Astrocyte (in vitro differentiated cells and primary cell): Measurements from ENCODE around the gene TMEM256. TPM values are rescaled to one million over a fixed set of nuclear protein-coding genes. Genes with fewer than 3 reads are reported as not detected.

Experiments used
- DNase-seq: peaks from one replicate; pipeline ENCODE4 v3.0.0-alpha.2; 2010; ENCODE audit warnings: low read depth
- FAIRE-seq: peaks from 2 replicates; lab custom pipeline; 2011; peaks lifted over from hg19 to GRCh38; lab: Jason Lieb, UNC
- H2AFZ ChIP-seq: 2 replicates; pipeline ENCODE4 v1.6.0; 2012; ENCODE audit warnings: low read depth, low read length, inconsistent platforms
- H3K27ac ChIP-seq: 2 replicates; pipeline ENCODE4 v1.5.1; 2011; ENCODE audit warnings: low read depth, low read length, inconsistent platforms
- H3K27me3 ChIP-seq: 2 replicates; pipeline ENCODE4 v1.6.0; 2011; ENCODE audit warnings: low read length, inconsistent platforms; ENCODE audit not compliant: insufficient read depth
- H3K36me3 ChIP-seq: 2 replicates; pipeline ENCODE4 v1.5.1; 2011; ENCODE audit warnings: low read length, inconsistent platforms; ENCODE audit not compliant: insufficient read depth
- H3K4me1 ChIP-seq: 2 replicates; pipeline ENCODE4 v1.5.1; 2011; ENCODE audit warnings: low read length, inconsistent platforms; ENCODE audit not compliant: insufficient read depth
- H3K4me2 ChIP-seq: 2 replicates; pipeline ENCODE4 v1.6.0; 2012; ENCODE audit warnings: low read length, inconsistent platforms
- H3K4me3 ChIP-seq: 2 replicates; pipeline ENCODE4 v1.5.1; 2011; ENCODE audit warnings: low read depth, mild to moderate bottlenecking, low read length, inconsistent platforms; ENCODE audit not compliant: insufficient read depth
- H3K79me2 ChIP-seq: 2 replicates; pipeline ENCODE4 v1.6.0; 2012; ENCODE audit warnings: mild to moderate bottlenecking, low read length, inconsistent platforms; ENCODE audit not compliant: insufficient read depth
- H3K9ac ChIP-seq: 2 replicates; pipeline ENCODE4 v1.6.0; 2012; ENCODE audit warnings: mild to moderate bottlenecking, low read length, inconsistent platforms
- H3K9me3 ChIP-seq: 2 replicates; pipeline ENCODE4 v1.5.1; 2012; ENCODE audit warnings: low read depth, mild to moderate bottlenecking, low read length, inconsistent platforms; ENCODE audit not compliant: insufficient read depth
- H4K20me1 ChIP-seq: 2 replicates; pipeline ENCODE4 v1.6.0; 2012; ENCODE audit warnings: low read length, inconsistent platforms; ENCODE audit not compliant: insufficient read depth
- H3K27ac Mint-ChIP-seq: one replicate; pipeline ENCODE4 v1.8.0; 2021; ENCODE audit warnings: mild to moderate bottlenecking, mixed read lengths; ENCODE audit not compliant: unreplicated experiment
- H3K27me3 Mint-ChIP-seq: one replicate; pipeline ENCODE4 v1.8.0; 2021; ENCODE audit warnings: low read depth, mixed read lengths; ENCODE audit not compliant: unreplicated experiment
- H3K36me3 Mint-ChIP-seq: one replicate; pipeline ENCODE4 v1.8.0; 2021; ENCODE audit warnings: low read depth, mixed read lengths; ENCODE audit not compliant: unreplicated experiment
- H3K4me1 Mint-ChIP-seq: one replicate; pipeline ENCODE4 v1.8.0; 2021; ENCODE audit warnings: low read depth, mixed read lengths; ENCODE audit not compliant: unreplicated experiment
- H3K4me3 Mint-ChIP-seq: one replicate; pipeline ENCODE4 v1.8.0; 2021; ENCODE audit warnings: mild to moderate bottlenecking, moderate library complexity, mixed read lengths; ENCODE audit not compliant: unreplicated experiment
- H3K9me3 Mint-ChIP-seq: one replicate; pipeline ENCODE4 v1.8.0; 2021; ENCODE audit warnings: mild to moderate bottlenecking, mixed read lengths; ENCODE audit not compliant: unreplicated experiment
- CTCF ChIP-seq: IDR thresholded peaks from 2 replicates; pipeline ENCODE4 v1.5.1; 2011; ENCODE audit warnings: low read depth, mild to moderate bottlenecking, inconsistent platforms, low read length, moderate library complexity; ENCODE audit not compliant: insufficient read depth
- EZH2 ChIP-seq: IDR thresholded peaks from 2 replicates; pipeline ENCODE4 v1.6.1; 2012; ENCODE audit warnings: mild to moderate bottlenecking, low read length, inconsistent platforms; ENCODE audit not compliant: insufficient read depth
- total RNA-seq: library from RNA; stranded (reverse); gene quantifications from 2 replicates; pipeline ENCODE4 v1.2.1, GENCODE V29; 2021

TMEM256 gene
- total RNA-seq, 1 donor from 2014 or later: 45.7 TPM

DNA sequence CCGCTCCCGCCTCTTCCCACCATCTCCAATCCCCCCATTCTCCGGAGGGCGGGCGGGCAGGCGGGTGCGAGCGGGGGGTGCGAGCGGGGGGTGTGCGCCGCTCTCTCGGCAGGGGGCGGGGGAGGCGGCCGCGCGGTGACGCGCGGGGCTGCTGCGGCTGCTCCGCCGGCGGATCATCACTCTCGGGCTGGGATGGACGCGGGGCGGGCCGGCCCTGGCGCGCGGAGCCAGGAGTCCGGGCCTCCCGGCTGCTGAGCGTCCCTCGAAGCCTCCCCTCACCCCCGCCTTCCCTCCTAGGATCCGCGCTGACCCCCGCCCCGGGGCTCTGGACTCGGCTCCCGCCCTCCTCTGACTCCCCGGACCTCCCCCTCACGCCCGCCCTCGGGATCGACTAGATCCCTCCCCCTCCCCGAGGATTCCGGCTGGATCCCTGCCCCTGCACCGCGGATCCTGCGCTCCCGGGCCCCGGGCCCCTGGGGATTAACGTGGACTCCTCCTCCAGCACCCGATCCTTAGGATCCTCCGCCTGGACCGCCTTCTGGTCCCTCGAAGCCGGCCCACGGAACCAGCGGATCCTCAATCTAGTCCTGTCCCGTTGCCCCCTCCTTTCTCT lies 946 bp upstream of the TMEM256 start:
- Histone ChIP-seq H3K9me3 (no peaks in the 10 kb centered on the region), H3K27ac (peak overlapping the region; percentile 14), H3K4me2 (peak overlapping the region; percentile 97), H3K27me3 (no peaks in the 10 kb centered on the region), H4K20me1 (peaks cover 20% of the 10 kb centered on the region), H3K79me2 (peaks cover 24% of the 10 kb centered on the region), H3K36me3 (peaks cover 3% of the 10 kb centered on the region), H2AFZ (peak overlapping the region; percentile 75), H3K9ac (peak overlapping the region; percentile 84), H3K4me3 (peak overlapping the region; percentile 72), H3K4me1 (peaks cover 13% of the 10 kb centered on the region)
- Mint-ChIP-seq H3K27me3 (no peaks in the 10 kb centered on the region), H3K4me3 (peak overlapping the region; percentile 90), H3K4me1 (peaks cover 18% of the 10 kb centered on the region), H3K27ac (peak overlapping the region; percentile 83), H3K9me3 (no peaks in the 10 kb centered on the region), H3K36me3 (peaks cover 10% of the 10 kb centered on the region)
- TF ChIP-seq CTCF (no peak), EZH2 (no peak)
- FAIRE-seq (no peak), DNase-seq (no peak)

DNA sequence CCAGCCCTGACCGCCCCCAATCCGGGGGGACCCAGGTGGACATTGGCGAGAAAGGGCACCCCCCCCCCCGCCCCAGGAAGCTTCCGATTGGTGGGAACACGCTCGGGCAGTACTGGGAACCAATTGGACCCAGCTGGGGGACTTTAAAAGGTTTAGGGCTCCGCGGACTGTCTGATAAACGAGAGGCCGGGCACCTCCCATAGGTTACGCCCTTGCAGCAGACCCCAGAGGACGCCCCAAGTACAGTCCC lies 245 bp downstream of the TMEM256 start:
- H3K9ac ChIP-seq: peak overlapping the region; percentile 72
- H3K4me3 ChIP-seq: peak overlapping the region; percentile 72
- no peaks in the 10 kb centered on the region for H3K36me3 ChIP-seq
- H3K36me3 Mint-ChIP-seq: peaks cover 4% of the 10 kb centered on the region
- H3K4me1 Mint-ChIP-seq: peaks cover 18% of the 10 kb centered on the region
- H3K4me2 ChIP-seq: peak overlapping the region; percentile 93
- peaks cover 20% of the 10 kb centered on the region for H4K20me1 ChIP-seq
- H2AFZ ChIP-seq: peak overlapping the region; percentile 31
- DNase-seq (no peak), FAIRE-seq (no peak)
- TF ChIP-seq EZH2 (no peak), CTCF (no peak)
- no peaks in the 10 kb centered on the region for H3K9me3 Mint-ChIP-seq
- H3K27me3 ChIP-seq: no peaks in the 10 kb centered on the region
- no peaks in the 10 kb centered on the region for H3K9me3 ChIP-seq
- H3K4me3 Mint-ChIP-seq: peak overlapping the region; percentile 88
- H3K27ac ChIP-seq: peak overlapping the region; percentile 53
- no peaks in the 10 kb centered on the region for H3K27me3 Mint-ChIP-seq
- peak overlapping the region; percentile 66 for H3K27ac Mint-ChIP-seq
- peaks cover 13% of the 10 kb centered on the region for H3K4me1 ChIP-seq
- H3K79me2 ChIP-seq: peaks cover 24% of the 10 kb centered on the region

DNA sequence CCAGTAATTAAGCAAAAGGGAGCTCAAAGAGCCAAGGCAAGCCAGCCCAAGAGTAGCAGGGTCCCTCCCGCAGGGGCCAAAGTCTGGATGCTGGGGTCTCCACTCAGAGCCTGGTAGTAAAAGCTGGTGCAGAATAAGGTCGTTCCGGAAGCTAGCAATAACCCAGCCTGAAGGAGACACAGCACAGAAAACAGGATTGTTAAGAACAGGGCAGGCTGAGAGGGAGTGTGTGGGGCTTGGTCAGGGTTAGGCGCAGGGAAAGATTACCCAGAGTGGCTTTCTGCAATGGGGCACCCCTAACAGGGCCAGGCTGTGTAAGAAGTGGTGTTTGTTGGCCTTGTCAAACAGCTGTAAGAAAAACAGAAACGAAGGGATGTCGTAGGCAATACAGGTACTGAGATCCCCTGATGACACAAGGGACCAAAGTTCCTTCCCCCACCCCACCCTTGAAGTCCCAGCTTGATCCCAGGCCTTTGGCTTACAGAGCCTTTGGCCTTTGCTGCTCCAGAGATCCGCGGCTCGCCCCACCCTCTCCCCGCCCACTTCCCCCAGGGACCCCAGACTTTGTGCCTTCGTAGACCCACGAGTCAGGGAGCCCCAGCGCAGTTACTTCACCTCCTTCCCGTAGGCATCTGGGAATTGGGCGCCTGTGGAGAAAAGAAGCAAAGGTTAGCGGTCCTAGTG lies 712 bp downstream of the TMEM256 start:
- peak overlapping the region; percentile 53 for H3K27ac ChIP-seq
- FAIRE-seq: no peak

More for the DNA sequence above, 712 bp downstream of the TMEM256 start:
- no peak for TF ChIP-seq CTCF
- no peak for TF ChIP-seq EZH2
- Mint-ChIP-seq H3K27ac (peak overlapping the region; percentile 77), H3K36me3 (peaks cover 4% of the 10 kb centered on the region), H3K9me3 (no peaks in the 10 kb centered on the region), H3K27me3 (no peaks in the 10 kb centered on the region), H3K4me1 (peaks cover 18% of the 10 kb centered on the region), H3K4me3 (peak overlapping the region; percentile 88)
- H2AFZ ChIP-seq: peak overlapping the region; percentile 31
- no peaks in the 10 kb centered on the region for H3K36me3 ChIP-seq
- peaks cover 20% of the 10 kb centered on the region for H4K20me1 ChIP-seq
- no peaks in the 10 kb centered on the region for H3K27me3 ChIP-seq
- no peaks in the 10 kb centered on the region for H3K9me3 ChIP-seq
- no peak for DNase-seq
- H3K4me3 ChIP-seq: peak overlapping the region; percentile 72
- peak overlapping the region; percentile 93 for H3K4me2 ChIP-seq
- H3K79me2 ChIP-seq: peaks cover 24% of the 10 kb centered on the region
- H3K4me1 ChIP-seq: peaks cover 13% of the 10 kb centered on the region
- peak overlapping the region; percentile 72 for H3K9ac ChIP-seq
